ENCODE results near the gene RHEBL1. TPM values are rescaled to one million over a fixed set of nuclear protein-coding genes. Genes with fewer than 3 reads are reported as not detected.

Gene RHEBL1
- total RNA-seq, 2 experiments from 2014 or later = 14.8 to 15.8 TPM

- no peaks in the 10 kb centered on the region for H3K27me3 Mint-ChIP-seq
- CTCF ChIA-PET = interaction anchor here (0.6 to 2.8 kb wide), 3 partner anchors 9 to 207 kb away, joined by 3 to 10 read pairs (median 3); partner anchors contain the start of gene RHEBL1
- H3K4me3 Mint-ChIP-seq = peak within 1 kb of the TSS; percentile 95
- peaks cover 50% of the 10 kb centered on the region for H3K4me1 Mint-ChIP-seq
- POLR2A ChIA-PET = interaction anchor here (0.8 to 4.2 kb wide), 9 partner anchors 8 to 262 kb away, joined by 3 to 38 read pairs (median 5); partner anchors contain the start of genes PRKAG1, RHEBL1, TROAP and TUBA1A
- H3K27ac Mint-ChIP-seq = peak within 1 kb of the TSS; percentile 91
- H3K9me3 Mint-ChIP-seq = no peaks in the 10 kb centered on the region
- peaks cover 38% of the 10 kb centered on the region for H3K36me3 Mint-ChIP-seq (ENCODE audit: low read depth)
- DNase-seq = peak; percentile 88
Observed at GRCh38 chr12:49060237-49061156, 9.3 kb downstream of the RHEBL1 start, which contains the start of gene KMT2D. TSS of gene KMT2D (minus strand) at chr12:49060794. CDS start at chr12:49055324, 5,470 bp downstream.

- Mint-ChIP-seq H3K27me3 (no peaks in the 10 kb centered on the region), H3K36me3 (ENCODE audit: low read depth) (peaks cover 38% of the 10 kb centered on the region), H3K27ac (peak overlapping the region; percentile 87), H3K9me3 (no peaks in the 10 kb centered on the region), H3K4me3 (peak overlapping the region; percentile 95), H3K4me1 (peaks cover 58% of the 10 kb centered on the region)
- ChIA-PET POLR2A (interaction anchor here (0.8 to 4.2 kb wide), 10 partner anchors 9 to 263 kb away, joined by 3 to 38 read pairs (median 5); partner anchors contain the start of genes PRKAG1, RHEBL1, TROAP and TUBA1A), CTCF (interaction anchor here (0.6 to 2.8 kb wide), 8 partner anchors 10 to 287 kb away, joined by 3 to 10 read pairs (median 3); partner anchors contain the start of genes LMBR1L and RHEBL1)
- peak; percentile 26 for DNase-seq
Observed at GRCh38 chr12:49059299-49060171, 10.2 kb downstream of the RHEBL1 start.

GRCh38 chr12:49059045-49059298 is 10.8 kb downstream of the RHEBL1 start:
- Mint-ChIP-seq H3K36me3 (ENCODE audit: low read depth) (peaks cover 41% of the 10 kb centered on the region), H3K9me3 (no peaks in the 10 kb centered on the region), H3K4me1 (peaks cover 56% of the 10 kb centered on the region), H3K27ac (peak overlapping the region; percentile 87), H3K4me3 (peak overlapping the region; percentile 95), H3K27me3 (no peaks in the 10 kb centered on the region)
- no peak for DNase-seq
- ChIA-PET POLR2A (interaction anchor here (1.2 to 4.2 kb wide), 6 partner anchors 10 to 206 kb away, joined by 3 to 38 read pairs (median 10); partner anchors contain the start of genes PRKAG1, RHEBL1, TUBA1A and TUBA1B), CTCF (interaction anchor here (0.6 to 2.8 kb wide), 10 partner anchors 11 to 287 kb away, joined by 3 to 10 read pairs (median 4); partner anchors contain the start of genes LMBR1L and RHEBL1)

- Mint-ChIP-seq H3K36me3 (ENCODE audit: low read depth) (peaks cover 43% of the 10 kb centered on the region), H3K27ac (peak overlapping the region; percentile 87), H3K4me3 (peak overlapping the region; percentile 95), H3K4me1 (peaks cover 52% of the 10 kb centered on the region), H3K27me3 (no peaks in the 10 kb centered on the region), H3K9me3 (no peaks in the 10 kb centered on the region)
- CTCF ChIA-PET = interaction anchor here (0.6 to 2.8 kb wide), 11 partner anchors 10 to 288 kb away, joined by 3 to 10 read pairs (median 4); partner anchors contain the start of genes LMBR1L and RHEBL1
- no peak for DNase-seq
- POLR2A ChIA-PET = interaction anchor here (0.8 to 4.2 kb wide), 9 partner anchors 8 to 207 kb away, joined by 3 to 38 read pairs (median 5); partner anchors contain the start of genes PRKAG1, RHEBL1, TUBA1A and TUBA1B
Observed at GRCh38 chr12:49058366-49059044, 11.3 kb downstream of the RHEBL1 start.

GRCh38 chr12:49057888-49058287 is 11.9 kb downstream of the RHEBL1 start:
- H3K27me3 Mint-ChIP-seq = no peaks in the 10 kb centered on the region
- no peaks in the 10 kb centered on the region for H3K9me3 Mint-ChIP-seq
- H3K4me1 Mint-ChIP-seq = peaks cover 52% of the 10 kb centered on the region
- H3K4me3 Mint-ChIP-seq = peak overlapping the region; percentile 95
- ChIA-PET POLR2A (interaction anchor here (0.8 to 4.2 kb wide), 10 partner anchors 9 to 208 kb away, joined by 3 to 38 read pairs (median 3); partner anchors contain the start of genes ARF3, PRKAG1, RHEBL1 and TUBA1B), CTCF (interaction anchor here (1.1 to 2.8 kb wide), 7 partner anchors 10 to 77 kb away, joined by 3 to 10 read pairs (median 4); partner anchors contain the start of gene RHEBL1)
- no peak for DNase-seq
- peak overlapping the region; percentile 65 for H3K27ac Mint-ChIP-seq
- H3K36me3 Mint-ChIP-seq (ENCODE audit: low read depth) = peaks cover 49% of the 10 kb centered on the region

- ChIA-PET CTCF (interaction anchor here (0.6 to 1.1 kb wide), 5 partner anchors 12 to 38 kb away, joined by 3 to 5 read pairs (median 5); partner anchors contain the start of genes DHH and RHEBL1), POLR2A (interaction anchor here (0.6 to 2.3 kb wide), 6 partner anchors 14 to 311 kb away, joined by 3 to 9 read pairs (median 4); partner anchors contain the start of genes PRKAG1, RHEBL1, SPATS2 and TUBA1B)
- H3K4me3 Mint-ChIP-seq = peak overlapping the region; percentile 95
- H3K36me3 Mint-ChIP-seq (ENCODE audit: low read depth) = peaks cover 65% of the 10 kb centered on the region
- peak; percentile 64 for DNase-seq
- H3K9me3 Mint-ChIP-seq = no peaks in the 10 kb centered on the region
- H3K27ac Mint-ChIP-seq = peak overlapping the region; percentile 54
- no peaks in the 10 kb centered on the region for H3K27me3 Mint-ChIP-seq
- peaks cover 47% of the 10 kb centered on the region for H3K4me1 Mint-ChIP-seq
Observed at GRCh38 chr12:49055978-49056754, 13.6 kb downstream of the RHEBL1 start.

GRCh38 chr12:49055092-49055491 is 14.7 kb downstream of the RHEBL1 start:
- H3K27me3 Mint-ChIP-seq = no peaks in the 10 kb centered on the region
- H3K4me3 Mint-ChIP-seq = no peak overlapping the region
- no peaks in the 10 kb centered on the region for H3K9me3 Mint-ChIP-seq
- POLR2A ChIA-PET = interaction anchor here (1.3 to 2.3 kb wide), 2 partner anchors 15 to 76 kb away, joined by 4 to 9 read pairs; partner anchors contain the start of genes RHEBL1 and TUBA1B
- peaks cover 73% of the 10 kb centered on the region for H3K36me3 Mint-ChIP-seq (ENCODE audit: low read depth)
- H3K27ac Mint-ChIP-seq = no peak overlapping the region
- DNase-seq = no peak
- CTCF ChIA-PET = interaction anchor here (0.6 kb wide), 1 partner anchor 202 kb away, joined by 3 read pairs; no protein-coding TSS in a partner anchor
- H3K4me1 Mint-ChIP-seq = peaks cover 45% of the 10 kb centered on the region

- ChIA-PET POLR2A (interaction anchor here (0.9 kb wide), 1 partner anchor 35 kb away, joined by 3 read pairs; no protein-coding TSS in a partner anchor), CTCF (interaction anchor here (0.6 kb wide), 2 partner anchors 189 to 202 kb away, joined by 3 read pairs; no protein-coding TSS in a partner anchor)
- Mint-ChIP-seq H3K4me1 (peaks cover 45% of the 10 kb centered on the region), H3K27ac (no peak overlapping the region), H3K9me3 (no peaks in the 10 kb centered on the region), H3K27me3 (no peaks in the 10 kb centered on the region), H3K36me3 (ENCODE audit: low read depth) (peaks cover 77% of the 10 kb centered on the region), H3K4me3 (no peak overlapping the region)
- no peak for DNase-seq
Observed at GRCh38 chr12:49054524-49054923, 15.3 kb downstream of the RHEBL1 start.

GRCh38 chr12:49054096-49054495 is 15.7 kb downstream of the RHEBL1 start:
- peaks cover 45% of the 10 kb centered on the region for H3K4me1 Mint-ChIP-seq
- POLR2A ChIA-PET = interaction anchor here (0.9 kb wide), 1 partner anchor 34 kb away, joined by 3 read pairs; no protein-coding TSS in a partner anchor

GRCh38 chr12:49052451-49053208 is 17.1 kb downstream of the RHEBL1 start:
- Mint-ChIP-seq H3K27me3 (no peaks in the 10 kb centered on the region), H3K27ac (no peak overlapping the region), H3K4me3 (no peak overlapping the region), H3K9me3 (no peaks in the 10 kb centered on the region), H3K36me3 (ENCODE audit: low read depth) (peaks cover 85% of the 10 kb centered on the region), H3K4me1 (peaks cover 31% of the 10 kb centered on the region)
- DNase-seq = no peak
- ChIA-PET CTCF (interaction anchor here (0.6 kb wide), 1 partner anchor 46 kb away, joined by 3 read pairs; no protein-coding TSS in a partner anchor), POLR2A (no interaction called here)

More at GRCh38 chr12:49054096-49054495, 15.7 kb downstream of the RHEBL1 start:
- DNase-seq = no peak
- Mint-ChIP-seq H3K4me3 (no peak overlapping the region), H3K27ac (no peak overlapping the region), H3K36me3 (ENCODE audit: low read depth) (peaks cover 77% of the 10 kb centered on the region), H3K27me3 (no peaks in the 10 kb centered on the region), H3K9me3 (no peaks in the 10 kb centered on the region)
- CTCF ChIA-PET = interaction anchor here (0.9 kb wide), 1 partner anchor 10 kb away, joined by 4 read pairs; no protein-coding TSS in a partner anchor

Data from activated CD4-positive, alpha-beta memory T cell treated with anti-CD3 and anti-CD28 coated beads, Interleukin-2, amount 10 ng/mL, durations not matched to agents 7 days and 5 days (primary cell).